GM18870 (cell line): ENCODE results near the gene MTR.

Experiments
- ATAC-seq: cut with Tn5 transposase; IDR thresholded peaks from one replicate; pipeline ENCODE4 v1.9.1; 2021; ENCODE audit warnings: moderate library complexity; ENCODE audit not compliant: unreplicated experiment

MTR gene

DNA sequence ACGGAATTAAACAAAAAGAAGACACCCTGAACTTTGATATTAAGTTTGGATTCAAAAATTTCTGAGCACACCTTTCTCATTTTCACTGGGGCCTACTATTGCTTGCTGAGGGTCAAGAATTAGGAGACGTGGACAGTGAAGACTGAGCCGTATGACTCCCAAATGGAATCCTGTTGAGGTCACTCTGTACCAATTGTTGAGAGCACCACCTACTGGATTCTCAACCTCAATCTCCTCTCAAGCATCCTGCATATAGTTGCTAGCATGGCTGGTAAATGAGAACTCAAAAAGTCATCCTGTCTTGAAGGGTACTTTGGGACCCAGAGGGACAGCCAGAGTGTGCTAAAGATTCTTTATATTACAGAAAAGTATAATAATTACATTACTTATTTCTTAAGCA is 20.2 kb upstream of the MTR start:
- ATAC-seq, result no peak

DNA sequence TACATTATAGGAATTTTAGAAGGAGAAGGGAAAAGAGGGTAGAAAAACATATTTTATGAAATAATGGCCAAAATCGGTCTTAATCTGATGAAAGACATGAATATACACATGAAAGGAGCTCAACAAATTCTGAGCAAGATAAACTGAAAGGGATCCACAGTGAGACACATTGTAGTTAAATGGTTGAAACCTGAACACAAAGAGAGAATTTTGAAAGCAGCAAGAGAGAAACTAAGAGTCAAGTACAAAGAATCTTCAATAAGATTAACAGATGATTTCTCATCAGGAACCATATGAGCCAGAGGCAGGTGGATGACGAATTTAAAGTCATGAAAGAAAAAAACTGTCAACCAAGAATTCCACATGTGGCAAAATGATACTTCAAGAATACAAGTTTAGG is 15.8 kb upstream of the MTR start:
- ATAC-seq, result no peak

DNA sequence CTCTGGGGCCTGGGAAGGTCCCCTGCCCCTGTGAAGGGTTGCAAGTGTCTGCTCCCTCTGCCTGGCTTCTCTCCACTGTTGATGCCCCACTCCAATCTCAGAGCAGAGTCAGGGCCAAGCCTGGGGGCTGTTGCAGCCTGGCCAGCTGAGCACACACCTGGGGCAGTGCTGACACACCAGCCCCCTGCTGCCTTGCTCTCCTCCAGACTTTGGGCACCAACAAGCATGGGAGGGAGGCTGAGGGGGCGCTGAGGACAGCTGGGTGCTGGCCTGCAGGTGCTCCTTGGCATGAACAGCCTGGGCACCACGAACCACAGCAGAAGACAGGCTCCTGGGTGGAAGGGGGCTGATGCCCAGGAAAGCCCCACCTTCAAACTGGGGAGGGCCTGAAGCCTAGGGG is 9.6 kb upstream of the MTR start:
- no peak for ATAC-seq

- ATAC-seq, result no peak
Observed at GRCh38 chr1:236786453-236786852, 8.6 kb upstream of the MTR start.

DNA sequence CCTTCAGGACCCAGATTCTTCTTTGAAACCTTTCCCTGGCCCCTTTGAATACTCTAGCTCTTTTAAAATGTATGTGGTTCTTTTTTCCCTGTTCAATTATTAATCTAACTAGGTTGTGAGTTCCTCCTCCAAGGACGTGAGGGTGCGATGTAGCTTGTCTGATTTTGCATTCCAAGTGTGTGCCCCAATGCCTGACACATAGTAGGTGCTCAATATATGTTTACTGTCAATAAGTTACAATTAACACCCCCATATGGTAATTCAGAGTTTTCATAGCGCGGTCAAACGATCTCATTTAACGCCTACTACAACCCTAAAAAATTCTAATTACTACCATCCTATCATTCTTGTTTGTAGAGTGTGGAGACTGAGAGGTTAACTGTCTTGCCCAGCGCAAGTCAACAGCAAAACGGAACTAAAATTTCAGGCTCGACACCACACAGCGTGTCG is 482 bp upstream of the MTR start:
- ATAC-seq, result no peak

- ATAC-seq, result peak; percentile 21
Observed at GRCh38 chr1:236795757-236796667, 920 bp downstream of the MTR start.

GRCh38 chr1:236799001-236799400 is 3.9 kb downstream of the MTR start:
- ATAC-seq, result no peak

DNA sequence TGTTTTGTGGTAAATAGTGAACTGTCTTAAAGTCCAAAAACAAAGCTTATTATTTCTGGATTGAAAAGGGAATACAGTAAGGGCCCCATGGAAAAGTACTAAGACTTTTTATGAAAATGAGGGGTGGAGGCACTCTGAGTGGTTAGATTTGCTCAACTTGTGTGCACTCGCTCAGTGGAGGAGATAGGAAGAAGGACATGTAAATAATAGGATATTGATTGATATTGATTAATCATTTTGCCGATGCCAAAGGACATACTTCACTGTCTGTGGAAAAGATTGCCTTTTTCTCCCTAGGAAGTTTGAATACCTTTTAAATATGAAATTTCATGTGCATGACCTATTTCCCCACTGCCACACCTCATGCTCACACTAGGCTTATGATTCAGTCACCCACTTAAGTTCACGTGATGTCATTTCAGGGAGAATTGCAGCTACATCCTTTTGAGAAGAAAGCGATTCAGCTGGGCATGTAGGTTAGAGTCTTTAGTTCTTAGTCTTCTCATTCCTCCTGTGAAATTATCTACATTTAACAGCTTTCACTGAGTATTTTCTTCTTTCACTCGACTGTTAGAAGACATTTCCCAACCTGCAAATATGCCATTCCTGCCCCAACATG is 5.0 kb downstream of the MTR start:
- no peak for ATAC-seq

GRCh38 chr1:236800623-236801022 is 5.5 kb downstream of the MTR start:
- ATAC-seq, result no peak

DNA sequence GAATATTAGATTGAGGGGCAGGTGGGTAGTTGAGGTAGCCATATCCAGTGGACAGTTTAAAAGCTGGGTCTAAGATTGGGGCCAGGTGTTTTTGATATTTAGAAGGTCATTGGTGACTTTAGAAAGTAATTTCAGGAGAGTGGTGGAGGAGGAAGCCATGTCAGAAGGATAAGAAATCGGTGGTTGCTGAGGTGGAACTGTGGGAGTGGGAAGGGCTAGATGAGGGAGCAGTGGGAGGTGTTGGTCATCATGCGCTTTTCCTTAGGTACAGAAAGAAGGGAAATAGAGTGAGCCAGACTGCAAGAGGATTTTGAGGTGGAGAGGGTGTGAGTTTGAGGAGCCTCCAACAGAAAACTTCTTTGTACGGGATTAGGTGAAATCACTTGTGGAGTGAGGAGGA is 7.2 kb downstream of the MTR start:
- no peak for ATAC-seq

DNA sequence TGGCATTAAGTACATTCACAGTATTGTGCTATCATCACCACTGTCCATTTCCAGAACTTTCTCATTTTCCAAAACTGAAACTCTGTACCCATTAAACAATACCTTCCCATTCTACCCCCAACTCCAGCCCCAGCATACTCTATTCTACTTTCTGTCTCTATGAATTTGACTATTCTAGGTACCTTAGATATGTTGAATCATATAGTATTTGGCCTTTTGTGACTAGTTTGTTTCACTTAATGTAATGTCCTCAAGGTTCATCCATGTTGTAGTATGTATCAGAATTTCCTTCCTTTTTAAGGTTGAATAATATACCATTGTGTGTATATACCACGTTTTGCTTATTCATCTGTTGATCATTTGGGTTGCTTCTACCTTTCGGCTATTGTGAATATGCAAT is 11.5 kb downstream of the MTR start:
- no peak for ATAC-seq

- ATAC-seq, result no peak
Observed at GRCh38 chr1:236808005-236808404, 12.9 kb downstream of the MTR start.

DNA sequence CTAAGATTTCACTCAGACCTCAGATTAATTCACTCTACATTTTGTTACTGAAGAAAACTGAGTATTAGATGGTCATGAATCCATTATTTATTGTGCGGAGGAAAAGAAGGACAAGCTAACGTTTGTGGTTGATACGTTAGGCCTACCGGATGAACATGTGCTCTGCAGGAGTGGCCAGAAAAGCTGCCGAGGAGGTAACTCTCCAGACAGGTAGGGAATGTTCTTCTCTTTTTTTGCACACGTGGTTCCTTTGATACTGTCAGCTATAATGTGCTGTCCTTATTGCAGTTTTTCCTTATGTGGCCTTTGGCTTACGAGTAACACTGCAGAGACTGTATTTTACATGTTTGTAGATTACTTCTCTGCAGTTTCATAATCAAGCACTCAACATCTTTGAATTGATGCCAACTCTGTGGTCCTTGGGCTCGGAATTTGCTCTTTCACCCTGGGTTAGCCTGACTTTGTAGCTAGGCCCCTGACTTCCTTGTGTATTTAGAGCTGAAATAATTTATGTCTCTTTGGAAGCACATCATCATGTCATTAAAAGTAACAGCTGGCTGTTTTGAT is 13.6 kb downstream of the MTR start:
- no peak for ATAC-seq

- ATAC-seq, result no peak
Observed at GRCh38 chr1:236809148-236809547, 14.1 kb downstream of the MTR start.

DNA sequence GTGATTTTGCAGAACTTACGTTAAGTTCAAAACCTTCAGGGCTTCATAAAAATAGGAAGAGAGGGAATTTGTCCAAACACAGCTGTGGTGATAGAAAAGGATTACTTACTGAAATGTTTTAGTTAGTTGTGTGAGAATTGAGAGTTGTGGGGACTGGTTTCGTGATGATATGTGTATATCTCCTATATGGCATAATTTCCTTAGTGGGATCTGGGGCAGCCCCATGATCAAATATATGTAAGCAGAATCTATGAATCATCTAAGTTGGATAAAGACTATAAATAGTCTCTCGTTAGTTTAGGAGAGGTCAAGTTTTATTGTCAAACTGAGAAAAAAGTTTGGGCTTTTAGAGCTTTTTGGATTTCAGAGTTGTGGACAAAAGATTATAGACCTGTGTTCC is 14.9 kb downstream of the MTR start:
- no peak for ATAC-seq

- no peak for ATAC-seq
Observed at GRCh38 chr1:236812334-236813030, 17.4 kb downstream of the MTR start.

DNA sequence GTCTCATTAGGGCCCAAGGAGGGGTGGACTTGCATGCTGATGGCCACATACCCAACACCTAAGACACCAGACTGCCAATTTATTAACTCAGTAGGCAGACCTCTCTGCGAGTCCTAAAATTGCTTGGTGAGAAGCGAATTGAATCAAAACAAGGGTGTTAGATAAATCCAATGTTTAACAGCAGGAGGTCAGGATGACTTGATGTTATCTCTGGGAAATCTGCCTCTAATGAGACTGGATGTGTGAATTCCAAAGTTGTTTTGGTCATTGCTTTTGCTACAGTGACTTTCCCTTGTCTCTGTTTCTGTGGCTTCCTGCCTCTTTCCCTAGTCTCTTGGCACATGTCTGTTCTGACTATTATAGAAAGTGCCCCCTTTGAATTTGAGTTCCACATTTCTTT is 20.8 kb downstream of the MTR start:
- ATAC-seq, result no peak

GRCh38 chr1:236819856-236820255 is 24.8 kb downstream of the MTR start:
- no peak for ATAC-seq

DNA sequence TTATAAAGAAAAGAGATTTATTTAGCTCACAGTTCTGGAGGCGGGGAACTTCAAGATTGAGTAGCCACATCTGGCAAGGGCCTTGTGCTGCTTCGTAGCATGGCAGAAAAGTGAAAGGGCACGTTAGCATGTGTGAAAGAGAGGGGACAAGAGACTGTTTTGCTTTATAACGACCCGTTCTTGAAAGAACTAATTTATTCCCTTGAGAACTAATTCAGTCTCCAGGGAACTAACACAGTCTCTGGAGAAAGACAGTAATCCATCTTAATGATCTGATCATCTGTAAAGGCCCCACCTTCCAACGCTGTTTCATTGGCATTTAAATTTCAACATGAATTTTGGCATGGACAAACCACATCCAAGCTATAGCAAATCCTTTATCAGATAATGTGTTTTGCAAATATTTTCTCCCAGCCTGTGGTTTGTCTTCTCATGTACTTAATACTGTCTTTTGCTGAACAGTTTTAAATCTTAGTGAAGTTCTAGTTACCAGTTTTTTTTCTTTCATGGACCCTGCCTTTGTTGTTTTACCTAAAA is 26.1 kb downstream of the MTR start:
- ATAC-seq, result no peak

DNA sequence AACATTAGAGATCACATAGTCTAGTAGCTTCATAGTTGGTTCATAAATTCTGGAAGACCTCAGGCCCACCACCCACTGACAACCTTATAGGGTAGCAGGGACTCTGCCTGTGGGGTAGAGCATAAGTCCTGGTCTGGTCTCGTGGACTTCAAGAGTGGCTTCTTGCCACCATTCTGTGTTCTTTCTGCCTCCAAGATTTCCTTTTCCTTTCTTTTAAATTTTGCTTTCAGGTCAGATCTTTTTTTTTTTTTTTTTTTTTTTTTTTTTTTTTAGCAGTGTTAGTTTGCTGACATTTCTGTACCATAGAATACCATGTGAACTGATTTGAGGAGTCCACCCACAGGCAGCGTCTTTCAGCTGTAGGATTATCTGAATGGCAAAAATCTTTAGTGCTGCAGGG is 28.5 kb downstream of the MTR start:
- ATAC-seq, result no peak

GRCh38 chr1:236829085-236829484 is 34.0 kb downstream of the MTR start:
- no peak for ATAC-seq
